Measurements from ENCODE around the gene CTDSPL. TPM values are rescaled to one million over a fixed set of nuclear protein-coding genes. Genes with fewer than 3 reads are reported as not detected.

The CTDSPL gene
- total RNA-seq, 1 donor from 2014 or later: 41.5 TPM

- H3K27ac Mint-ChIP-seq (ENCODE audit: unreplicated experiment): no peak overlapping the region
- H3K36me3 Mint-ChIP-seq (ENCODE audit: low read depth): peaks cover 9% of the 10 kb centered on the region
- no peak overlapping the region for H3K4me3 Mint-ChIP-seq (ENCODE audit: unreplicated experiment)
- H3K4me1 Mint-ChIP-seq (ENCODE audit: low read depth): peaks cover 17% of the 10 kb centered on the region
- no peaks in the 10 kb centered on the region for H3K9me3 Mint-ChIP-seq (ENCODE audit: low read depth)
- TF ChIP-seq CTCF (IDR thresholded peaks at IDR 0.05): no peak
- no peak for DNase-seq (ENCODE audit: low spot score)
- H3K27me3 Mint-ChIP-seq (ENCODE audit: low read depth): no peaks in the 10 kb centered on the region
Observed at GRCh38 chr3:37836589-37836988, 25.1 kb upstream of the CTDSPL start.

GRCh38 chr3:37847689-37848088 lies 14.0 kb upstream of the CTDSPL start:
- TF ChIP-seq CTCF (IDR thresholded peaks at IDR 0.05): no peak
- Mint-ChIP-seq H3K4me3 (ENCODE audit: unreplicated experiment) (no peak overlapping the region), H3K9me3 (ENCODE audit: low read depth) (peaks cover 7% of the 10 kb centered on the region), H3K27me3 (ENCODE audit: low read depth) (no peaks in the 10 kb centered on the region), H3K4me1 (ENCODE audit: low read depth) (peaks cover 7% of the 10 kb centered on the region), H3K36me3 (ENCODE audit: low read depth) (peaks cover 22% of the 10 kb centered on the region), H3K27ac (ENCODE audit: unreplicated experiment) (no peak overlapping the region)
- no peak for DNase-seq (ENCODE audit: low spot score)

DNA sequence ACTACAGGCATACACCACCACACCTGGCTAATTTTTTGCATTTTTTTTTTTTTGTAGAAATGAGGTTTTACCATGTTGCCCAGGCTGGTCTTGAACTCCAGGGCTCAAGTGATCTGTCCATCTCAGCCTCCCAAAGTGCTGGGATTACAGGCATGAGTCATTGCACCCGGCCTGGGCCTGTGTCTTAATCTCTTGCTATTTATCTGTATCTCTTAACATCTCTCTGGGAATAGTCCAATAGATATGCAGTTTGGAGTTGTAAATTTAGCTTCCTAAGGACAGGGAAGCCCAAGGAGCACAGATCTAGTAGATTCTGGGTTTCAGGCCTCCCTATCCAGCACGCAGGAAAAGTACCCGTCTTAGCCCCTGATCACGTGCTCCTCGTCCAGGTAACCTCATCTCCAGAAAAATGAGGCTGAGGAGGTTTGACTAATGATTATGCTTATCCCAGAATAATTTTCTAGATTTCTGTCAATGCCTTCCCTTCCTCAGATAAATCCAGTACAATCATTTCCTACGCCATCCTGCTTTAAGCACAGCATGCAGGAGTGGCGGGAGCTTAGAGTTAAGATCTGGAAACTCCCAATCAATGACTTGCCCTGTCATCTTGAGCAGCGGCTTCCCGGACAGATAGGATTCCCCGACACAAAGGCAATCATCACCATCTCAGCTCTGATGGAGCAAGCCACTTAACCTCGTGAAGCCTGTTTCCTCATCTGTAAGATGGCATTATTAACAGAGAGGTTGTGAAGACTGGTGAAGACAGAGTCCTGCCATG lies 12.3 kb upstream of the CTDSPL start:
- Mint-ChIP-seq H3K4me3 (ENCODE audit: unreplicated experiment) (no peak overlapping the region), H3K4me1 (ENCODE audit: low read depth) (peaks cover 7% of the 10 kb centered on the region), H3K27me3 (ENCODE audit: low read depth) (no peaks in the 10 kb centered on the region), H3K36me3 (ENCODE audit: low read depth) (peaks cover 12% of the 10 kb centered on the region), H3K27ac (ENCODE audit: unreplicated experiment) (no peak overlapping the region), H3K9me3 (ENCODE audit: low read depth) (peaks cover 7% of the 10 kb centered on the region)
- no peak for TF ChIP-seq CTCF (IDR thresholded peaks at IDR 0.05)
- DNase-seq (ENCODE audit: low spot score): no peak

DNA sequence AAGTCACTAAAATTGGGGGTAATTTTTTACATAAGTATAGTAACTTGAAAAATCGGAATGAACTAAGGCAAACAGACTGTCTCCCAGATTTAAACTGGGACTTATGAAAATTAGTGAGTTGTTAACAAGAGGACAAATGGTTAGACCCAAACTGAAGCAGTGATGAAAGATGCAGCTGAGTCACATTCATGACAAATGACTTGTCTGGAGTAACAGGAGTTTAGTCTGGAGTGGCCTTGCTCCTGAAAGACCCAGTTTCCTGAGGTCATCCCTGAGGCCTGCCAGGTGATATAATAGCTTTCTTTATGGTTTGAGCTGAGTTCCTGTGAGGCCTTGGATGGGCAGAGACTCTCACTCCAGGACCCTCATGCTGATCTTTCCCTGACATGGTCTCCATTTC lies 9.6 kb upstream of the CTDSPL start:
- Mint-ChIP-seq H3K4me3 (ENCODE audit: unreplicated experiment) (no peak overlapping the region), H3K4me1 (ENCODE audit: low read depth) (peaks cover 7% of the 10 kb centered on the region), H3K36me3 (ENCODE audit: low read depth) (peaks cover 8% of the 10 kb centered on the region), H3K27me3 (ENCODE audit: low read depth) (no peaks in the 10 kb centered on the region), H3K27ac (ENCODE audit: unreplicated experiment) (no peak overlapping the region), H3K9me3 (ENCODE audit: low read depth) (peaks cover 3% of the 10 kb centered on the region)
- DNase-seq (ENCODE audit: low spot score): no peak
- TF ChIP-seq CTCF (IDR thresholded peaks at IDR 0.05): no peak

GRCh38 chr3:37852771-37853170 lies 8.9 kb upstream of the CTDSPL start:
- H3K27me3 Mint-ChIP-seq (ENCODE audit: low read depth): no peaks in the 10 kb centered on the region
- no peak for TF ChIP-seq CTCF (IDR thresholded peaks at IDR 0.05)
- no peak overlapping the region for H3K27ac Mint-ChIP-seq (ENCODE audit: unreplicated experiment)
- no peak for DNase-seq (ENCODE audit: low spot score)
- H3K4me3 Mint-ChIP-seq (ENCODE audit: unreplicated experiment): no peak overlapping the region
- peaks cover 7% of the 10 kb centered on the region for H3K4me1 Mint-ChIP-seq (ENCODE audit: low read depth)
- H3K36me3 Mint-ChIP-seq (ENCODE audit: low read depth): peaks cover 6% of the 10 kb centered on the region
- H3K9me3 Mint-ChIP-seq (ENCODE audit: low read depth): no peaks in the 10 kb centered on the region

Data from chondrocyte (in vitro differentiated cells).